SK-N-SH (cell line): ENCODE results near the gene CCL2. TPM values are rescaled to one million over a fixed set of nuclear protein-coding genes. Genes with fewer than 3 reads are reported as not detected.

Experiments
- CTCF ChIA-PET: fragments of 300-600, 350-600 bp; formaldehyde crosslinking; extraction: SDS; loops from one replicate; lab custom pipeline; 2021; lab: Yijun Ruan, JAX
- POLR2A ChIA-PET: fragments of 350-600 bp; sonication (Branson Sonifier 250); formaldehyde crosslinking; extraction: SDS; loops from one replicate; lab custom pipeline; 2020; ENCODE audit warnings: antibody characterized with exemption, inconsistent platforms; lab: Yijun Ruan, JAX
- DNase-seq: peaks from one replicate; pipeline ENCODE4 v3.0.0; 2012
- H2AFZ ChIP-seq: fragments of 200-600 bp; sonication (generic); 2 replicates; pipeline ENCODE4 v1.8.1; 2016; ENCODE audit warnings: antibody characterized with exemption, mild to moderate bottlenecking, low read depth
- H3F3A ChIP-seq: fragments of 200-600 bp; sonication (generic); replicated peaks from 2 replicates; pipeline ENCODE3; 2016; ENCODE audit warnings: antibody characterized with exemption, mild to moderate bottlenecking; ENCODE audit not compliant: insufficient read depth
- H3K27ac ChIP-seq, 2 experiments: fragments of 200-500 bp in 1 of 2; fragments of 200-600 bp in 1 of 2; sonication (Bioruptor generic) in 1 of 2; sonication (generic), shearing (Covaris generic) in 1 of 2; 2 replicates each; pipeline versions ENCODE4 v1.5.1 to v1.6.1; 2014 to 2016; ENCODE audit warnings: low read depth in 2 of 2, inconsistent platforms in 1 of 2, low read length in 1 of 2, mild to moderate bottlenecking in 1 of 2, mixed read lengths in 1 of 2
- H3K27me3 ChIP-seq: fragments of 200-600 bp; sonication (generic), shearing (Covaris generic); 2 replicates; pipeline ENCODE4 v1.6.1; 2016; ENCODE audit warnings: mixed run types; ENCODE audit not compliant: insufficient read depth
- H3K36me3 ChIP-seq, 2 experiments: fragments of 200-500 bp in 1 of 2; fragments of 200-600 bp in 1 of 2; sonication (Bioruptor generic) in 1 of 2; sonication (generic) in 1 of 2; replicated peaks in 1 of 2; 2 replicates each; pipeline versions ENCODE3 to v1.5.1; 2014 to 2016; ENCODE audit warnings: low read length in 1 of 2, mild to moderate bottlenecking in 1 of 2; ENCODE audit not compliant: insufficient read depth in 2 of 2, control insufficient read depth in 1 of 2
- H3K4me1 ChIP-seq, 2 experiments: fragments of 200-500 bp in 1 of 2; fragments of 200-600 bp in 1 of 2; sonication (Bioruptor generic) in 1 of 2; sonication (generic), shearing (Covaris generic) in 1 of 2; 2 replicates each; pipeline versions ENCODE4 v1.5.1 to v1.6.1; 2014 to 2016; ENCODE audit warnings: low read depth in 1 of 2, low read length in 1 of 2, mixed run types in 1 of 2; ENCODE audit not compliant: insufficient read depth in 2 of 2, control insufficient read depth in 1 of 2
- H3K4me2 ChIP-seq: fragments of 200-600 bp; sonication (generic), shearing (Covaris generic); 2 replicates; pipeline ENCODE4 v1.6.1; 2017; ENCODE audit warnings: mixed run types
- H3K4me3 ChIP-seq, 2 experiments: fragments of 200-500 bp in 1 of 2; fragments of 200-600 bp in 1 of 2; sonication (Bioruptor generic) in 1 of 2; sonication (generic), shearing (Covaris generic) in 1 of 2; 2 replicates each; pipeline versions ENCODE4 v1.5.1 to v1.8.1; 2014 to 2016; ENCODE audit warnings: low read depth in 2 of 2, inconsistent platforms in 1 of 2, low read length in 1 of 2, mild to moderate bottlenecking in 1 of 2, mixed read lengths in 1 of 2, moderate library complexity in 1 of 2
- H3K79me2 ChIP-seq: fragments of 200-600 bp; sonication (generic); 2 replicates; pipeline ENCODE4 v1.8.1; 2017; ENCODE audit warnings: mild to moderate bottlenecking; ENCODE audit not compliant: insufficient read depth
- H3K9ac ChIP-seq: fragments of 200-600 bp; sonication (generic); 2 replicates; pipeline ENCODE4 v1.6.1; 2017; ENCODE audit warnings: mixed run types
- H3K9me2 ChIP-seq: fragments of 200-600 bp; sonication (generic); 2 replicates; pipeline ENCODE4 v1.6.1; 2017; ENCODE audit warnings: mixed run types
- H3K9me3 ChIP-seq: fragments of 200-600 bp; sonication (generic); 2 replicates; pipeline ENCODE4 v1.6.1; 2017; ENCODE audit warnings: mixed run types, mild to moderate bottlenecking, moderate library complexity
- H4K20me1 ChIP-seq: fragments of 200-600 bp; sonication (generic); 2 replicates; pipeline ENCODE4 v1.6.1; 2017; ENCODE audit warnings: mild to moderate bottlenecking, mixed run types; ENCODE audit not compliant: insufficient read depth
- ELF1 ChIP-seq: IDR thresholded peaks from 2 replicates; pipeline ENCODE4 v1.4.0; 2012
- FOXJ3 ChIP-seq: sonication (generic); formaldehyde crosslinking; IDR thresholded peaks from 2 replicates; pipeline ENCODE4 v1.5.1; 2020; ENCODE audit warnings: mild to moderate bottlenecking, missing genetic modification reagents
- FOXM1 ChIP-seq: IDR thresholded peaks from 2 replicates; pipeline ENCODE4 v1.4.0; 2012; ENCODE audit warnings: low read depth, mild to moderate bottlenecking
- GABPA ChIP-seq: IDR thresholded peaks from 2 replicates; pipeline ENCODE4 v1.4.0; 2012; ENCODE audit warnings: low read depth, mild to moderate bottlenecking
- MAX ChIP-seq: IDR thresholded peaks from 2 replicates; pipeline ENCODE4 v1.4.0; 2012; ENCODE audit warnings: low read depth
- MXI1 ChIP-seq: IDR thresholded peaks from 2 replicates; pipeline ENCODE4 v1.6.1; 2012; ENCODE audit warnings: mild to moderate bottlenecking, low read depth, low read length, improper control_type of control experiment
- NFIC ChIP-seq: IDR thresholded peaks from 2 replicates; pipeline ENCODE4 v1.4.0; 2012; ENCODE audit warnings: borderline replicate concordance
- RAD21 ChIP-seq: IDR thresholded peaks from 2 replicates; pipeline ENCODE4 v1.6.1; 2012; ENCODE audit warnings: mild to moderate bottlenecking, low read length
- REST ChIP-seq: IDR thresholded peaks from 2 replicates; pipeline ENCODE4 v1.6.1; 2012; ENCODE audit warnings: mild to moderate bottlenecking, low read depth, low read length, moderate library complexity
- RXRA ChIP-seq: IDR thresholded peaks from 2 replicates; pipeline ENCODE4 v1.4.0; 2012; ENCODE audit warnings: low read depth, mild to moderate bottlenecking, borderline replicate concordance
- SIN3A ChIP-seq: IDR thresholded peaks from 2 replicates; pipeline ENCODE4 v1.6.1; 2012; ENCODE audit warnings: low read depth, mild to moderate bottlenecking, low read length, moderate library complexity, borderline replicate concordance
- TAF1 ChIP-seq: IDR thresholded peaks from 2 replicates; pipeline ENCODE4 v1.6.1; 2012; ENCODE audit warnings: low read depth, mild to moderate bottlenecking, low read length, moderate library complexity, borderline replicate concordance
- TEAD4 ChIP-seq: IDR thresholded peaks from 2 replicates; pipeline ENCODE4 v1.4.0; 2012; ENCODE audit warnings: mild to moderate bottlenecking, borderline replicate concordance; ENCODE audit not compliant: insufficient read depth
- YY1 ChIP-seq: IDR thresholded peaks from 2 replicates; pipeline ENCODE4 v1.4.0; 2012; ENCODE audit warnings: low read depth, mild to moderate bottlenecking
- WGBS: methylation state at CpG from one replicate; pipeline ENCODE4 v1.1.6; 2017; ENCODE audit warnings: low lambda C conversion rate; 5-methylcytosine and 5-hydroxymethylcytosine counted together
- polyA plus RNA-seq, 3 experiments: library from polyadenylated mRNA; depleted of rRNA; stranded (reverse); fragments of >200 nt; gene quantifications; 2 replicates each; pipeline ENCODE4 v1.2.3, GENCODE V29; 2012

Gene CCL2
- polyA plus RNA-seq, 1 of the 3 experiments (the other 2 are of a cell fraction), result 210 TPM

- TF ChIP-seq FOXJ3 (CRISPR knock-in tag) (no peak), NFIC (peak; percentile 13; the same call in 1 of the 2 replicates), RXRA (peak; percentile 48; the same call in 1 of the 2 replicates), TAF1 (no peak), GABPA (no peak), REST (no peak)
- TF ChIP-seq, all 33 proteins: peak for 10
Measured at GRCh38 chr17:34254146-34254545, 939 bp upstream of the CCL2 start (continued).

GRCh38 chr17:34255381-34255732 lies 272 bp downstream of the CCL2 start:
- POLR2A ChIA-PET, result no interaction called here
- H3K4me3 ChIP-seq, result peak overlapping the region; percentile 53 to 67
- peaks cover 53% of the 10 kb centered on the region for H3F3A ChIP-seq
- WGBS, result 20% methylated on average over 5 of the region's 5 CpGs
- H3K36me3 ChIP-seq, result peaks cover 0 to 6% of the 10 kb centered on the region in 2 experiments
- no peaks in the 10 kb centered on the region for H4K20me1 ChIP-seq
- peaks cover 8% of the 10 kb centered on the region; the same call in 1 of the 2 replicates for H3K79me2 ChIP-seq
- H3K27me3 ChIP-seq, result no peaks in the 10 kb centered on the region
- no peak for DNase-seq
- H3K4me2 ChIP-seq, result peak overlapping the region; percentile 89
- peak overlapping the region; percentile 49; the same call in 1 of the 2 replicates for H2AFZ ChIP-seq
- H3K9me3 ChIP-seq, result no peaks in the 10 kb centered on the region
- H3K27ac ChIP-seq, result peak overlapping the region; percentile 68 to 98
- peak overlapping the region; percentile 81 for H3K9ac ChIP-seq
- no peaks in the 10 kb centered on the region for H3K9me2 ChIP-seq
- H3K4me1 ChIP-seq, result peaks cover 34 to 38% of the 10 kb centered on the region in 2 experiments
- CTCF ChIA-PET, result interaction anchor here (1.0 kb wide), 1 partner anchor 55 kb away, joined by 5 read pairs; no protein-coding TSS in a partner anchor
- no peak for TF ChIP-seq MAX
- TF ChIP-seq ELF1, result no peak
- no peak for TF ChIP-seq FOXJ3 (CRISPR knock-in tag)
- TF ChIP-seq YY1, result no peak
- no peak for TF ChIP-seq MXI1
- TF ChIP-seq RAD21, result no peak
- no peak for TF ChIP-seq FOXM1
- no peak for TF ChIP-seq SIN3A
- TF ChIP-seq TEAD4, result no peak
